GM12878 (cell line): ENCODE measurements around the gene ERC1. TPM values are rescaled to one million over a fixed set of nuclear protein-coding genes. Genes with fewer than 3 reads are reported as not detected.

Experiments
- ATAC-seq: fragments of 200-7000 bp; cut with Tn5 transposase; 3 replicates; pipeline ENCODE4 v1.9.1; 2020; ENCODE audit warnings: mild to moderate bottlenecking, moderate library complexity
- BruUV-seq: library from RNA; stranded (reverse); fragments of 400-500 nt; replicated peaks from 2 replicates; lab custom pipeline; 2021; lab: Mats Ljungman, UMichigan
- CTCF ChIA-PET: fragments of 300-600 bp; sonication (Branson Sonifier 250); formaldehyde crosslinking; extraction: SDS; loops from one replicate; lab custom pipeline; 2021; ENCODE audit warnings: inconsistent platforms; lab: Yijun Ruan, JAX
- POLR2A ChIA-PET: fragments of 350-600 bp; formaldehyde crosslinking; extraction: SDS; loops from one replicate; lab custom pipeline; 2021; ENCODE audit warnings: inconsistent platforms; lab: Charles Lee
- RAD21 ChIA-PET: fragments of 300-600 bp; sonication (Branson Sonifier 250); formaldehyde crosslinking; loops from one replicate; lab custom pipeline; 2023; ENCODE audit warnings: antibody characterized with exemption; ENCODE audit not compliant: unreplicated experiment; lab: Charles Lee
- SMC1A ChIA-PET: fragments of 300-600 bp; sonication (Branson Sonifier 250); formaldehyde crosslinking; loops from one replicate; lab custom pipeline; 2023; ENCODE audit not compliant: unreplicated experiment, uncharacterized antibody; lab: Charles Lee
- DNase-seq: peaks from one replicate; pipeline ENCODE4 v3.0.0-alpha.2; 2011; ENCODE audit warnings: low read depth, low spot score
- FAIRE-seq: peaks from 3 replicates; lab custom pipeline; 2011; peaks lifted over from hg19 to GRCh38; lab: Jason Lieb, UNC
- H2AFZ ChIP-seq: 2 replicates; pipeline ENCODE4 v1.6.0; 2011; ENCODE audit warnings: low read depth, low read length, control low read depth; ENCODE audit not compliant: control insufficient read depth
- H3K27ac ChIP-seq: 2 replicates; pipeline ENCODE4 v1.5.1; 2011; ENCODE audit warnings: control low read depth; ENCODE audit not compliant: control insufficient read depth, insufficient read depth
- H3K27me3 ChIP-seq, 2 experiments: replicated peaks in 1 of 2; 2 replicates each; pipeline versions ENCODE4 v1.6.0 to v1.6.1; 2011; ENCODE audit warnings: low read length in 1 of 2; ENCODE audit not compliant: control insufficient read depth in 2 of 2, insufficient read depth in 2 of 2
- H3K36me3 ChIP-seq, 2 experiments: 2 replicates each; pipeline ENCODE4 v1.5.1; 2011; ENCODE audit warnings: low read length in 1 of 2; ENCODE audit not compliant: control insufficient read depth in 2 of 2, insufficient read depth in 2 of 2
- H3K4me1 ChIP-seq: 2 replicates; pipeline ENCODE4 v1.6.1; 2011; ENCODE audit warnings: mild to moderate bottlenecking, low read length, moderate library complexity, mixed read lengths; ENCODE audit not compliant: control insufficient read depth, insufficient read depth
- H3K4me2 ChIP-seq: 2 replicates; pipeline ENCODE4 v1.6.0; 2011; ENCODE audit warnings: control low read depth; ENCODE audit not compliant: control insufficient read depth, insufficient read depth
- H3K4me3 ChIP-seq: fragments of 200-600 bp; sonication (generic); 2 replicates; pipeline ENCODE4 v1.5.1; 2016
- H3K79me2 ChIP-seq: 2 replicates; pipeline ENCODE4 v1.6.0; 2011; ENCODE audit warnings: low read length; ENCODE audit not compliant: control insufficient read depth, insufficient read depth
- H3K9ac ChIP-seq: 2 replicates; pipeline ENCODE4 v1.8.0; 2011; ENCODE audit warnings: low read length, control low read depth, mixed read lengths; ENCODE audit not compliant: control insufficient read depth, insufficient read depth
- H3K9me3 ChIP-seq: replicated peaks from 3 replicates; pipeline ENCODE4 v1.5.1; 2011; ENCODE audit warnings: mild to moderate bottlenecking, low read length; ENCODE audit not compliant: control insufficient read depth, insufficient read depth
- H4K20me1 ChIP-seq: 2 replicates; pipeline ENCODE4 v1.6.0; 2011; ENCODE audit not compliant: control insufficient read depth, insufficient read depth
- CREB1 ChIP-seq: IDR thresholded peaks from 2 replicates; pipeline ENCODE4 v1.6.1; 2012; ENCODE audit warnings: low read depth, mild to moderate bottlenecking, inconsistent platforms
- HDAC6 ChIP-seq: fragments of 200-600 bp; sonication (generic); IDR thresholded peaks from one replicate; pipeline ENCODE4 v1.8.0; 2017; ENCODE audit warnings: antibody characterized with exemption; ENCODE audit not compliant: unreplicated experiment
- NFIC ChIP-seq: IDR thresholded peaks from 2 replicates; pipeline ENCODE4 v1.6.1; 2012; ENCODE audit warnings: low read depth, mild to moderate bottlenecking, inconsistent platforms, low read length, moderate library complexity
- WRNIP1 ChIP-seq: IDR thresholded peaks from 2 replicates; pipeline ENCODE4 v1.6.1; 2011; ENCODE audit warnings: low read depth, low read length, improper control_type of control experiment, borderline replicate concordance
- ZNF207 ChIP-seq: fragments of 450-650 bp; IDR thresholded peaks from 2 replicates; pipeline ENCODE4 v1.6.1; 2014; ENCODE audit warnings: antibody characterized with exemption, mild to moderate bottlenecking, borderline replicate concordance
- ZNF217 ChIP-seq: fragments of 450-650 bp; IDR thresholded peaks from 2 replicates; pipeline ENCODE4 v1.6.1; 2017; ENCODE audit warnings: antibody characterized with exemption, mild to moderate bottlenecking
- ZNF274 ChIP-seq: IDR thresholded peaks from one replicate; pipeline ENCODE4 v1.8.0; 2011; ENCODE audit not compliant: insufficient read length, insufficient read depth
- ZSCAN29 ChIP-seq: fragments of 450-650 bp; IDR thresholded peaks from 2 replicates; pipeline ENCODE4 v1.6.1; 2017; ENCODE audit warnings: mild to moderate bottlenecking, moderate library complexity
- WGBS: methylation state at CpG from one replicate; pipeline ENCODE4 v1.1.6; 2016; ENCODE audit warnings: low lambda C conversion rate; ENCODE audit not compliant: insufficient replicate concordance, insufficient coverage; ENCODE audit errors: missing lambda C conversion rate; 5-methylcytosine and 5-hydroxymethylcytosine counted together
- in situ Hi-C: fragments of 300-500 bp; cut with MboI; formaldehyde crosslinking; loops from 9 replicates; pipeline ENCODE4 v1.14.3; 2018; ENCODE audit warnings: mixed read lengths
- intact Hi-C: fragments of 100-400 bp; cut with micrococcal nuclease; formaldehyde crosslinking; loops from one replicate; pipeline ENCODE4 v1.14.2; 2022; ENCODE audit not compliant: unreplicated experiment
- polyA plus RNA-seq, 11 experiments: library from polyadenylated mRNA; depleted of rRNA in 4 of 11; unstranded in 6 of 11; stranded (reverse) in 5 of 11; fragments of >200 nt; fragmentation: Nextera tagmentation in 4 of 11; fragmentation: Illumina TruSeq in 1 of 11; extraction: Ambion mirVana in 4 of 11; extraction: Trizol in 1 of 11; gene quantifications; 1 replicate in 1 of 11; 2 replicates in 10 of 11; pipeline versions ENCODE4 v1.2.1 to v1.2.3, GENCODE V29; 2011 to 2016; ENCODE audit warnings: inconsistent platforms in 2 of 11, missing spikeins in 2 of 11, low read depth in 1 of 11
- total RNA-seq, 4 experiments: library from RNA; depleted of rRNA in 3 of 4; stranded (reverse); fragments of >200 nt in 3 of 4; fragmentation: Illumina TruSeq in 1 of 4; extraction: Trizol in 1 of 4; gene quantifications; 2 replicates each; pipeline versions ENCODE4 v1.2.1 to v1.2.3, GENCODE V29; 2013 to 2021
- TF ChIP-seq, protein P1 (sequence below): IDR thresholded peaks from 2 replicates; pipeline ENCODE4 v1.6.1; 2012; ENCODE audit warnings: low read depth, low read length, improper control_type of control experiment
- TF ChIP-seq, protein P2 (sequence below): fragments of 450-650 bp; IDR thresholded peaks from 2 replicates; pipeline ENCODE4 v1.6.1; 2017; ENCODE audit warnings: borderline replicate concordance
- TF ChIP-seq, protein P3 (sequence below): IDR thresholded peaks from 2 replicates; pipeline ENCODE4 v1.6.1; 2011; ENCODE audit warnings: borderline replicate concordance, low read depth, mild to moderate bottlenecking, moderate library complexity, mixed read lengths, low read length; ENCODE audit not compliant: insufficient read depth; ENCODE audit errors: extremely low read length
- TF ChIP-seq, protein P4 (sequence below): IDR thresholded peaks from 2 replicates; pipeline ENCODE4 v1.6.1; 2012; ENCODE audit warnings: low read depth, low read length, improper control_type of control experiment
- TF ChIP-seq, protein P5 (sequence below): fragments of 450-650 bp; IDR thresholded peaks from 2 replicates; pipeline ENCODE4 v1.6.1; 2017; ENCODE audit warnings: mild to moderate bottlenecking, low read depth, inconsistent platforms; ENCODE audit not compliant: poor library complexity, severe bottlenecking

Gene ERC1
- total and polyA plus RNA-seq, 10 of the 15 experiments (the other 5 are each of a cell fraction or from before 2014, with no cell fraction given): 0.75 to 8.0 (median 5.0) TPM

DNA sequence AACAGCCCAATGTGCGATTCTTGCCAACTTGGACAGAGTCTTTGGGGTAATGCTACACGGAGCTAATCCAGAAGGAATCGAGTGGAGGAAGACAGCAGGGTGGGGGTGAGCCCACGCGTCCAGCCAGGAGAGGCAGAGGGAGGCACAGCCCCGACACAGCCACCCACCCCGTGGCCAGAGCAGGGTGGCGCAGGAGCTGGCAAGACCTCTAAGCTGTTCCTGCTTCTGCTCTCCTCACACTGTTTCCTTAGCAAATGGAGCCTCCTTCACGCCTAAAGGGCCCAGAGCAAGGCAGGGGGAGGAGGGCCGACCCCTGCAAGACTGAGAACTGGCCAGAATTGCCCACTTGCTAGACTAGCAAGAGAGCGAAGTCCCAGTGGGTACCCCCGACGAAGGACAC is 511.8 kb downstream of the ERC1 start (continued):
- TF ChIP-seq, protein P1, sequence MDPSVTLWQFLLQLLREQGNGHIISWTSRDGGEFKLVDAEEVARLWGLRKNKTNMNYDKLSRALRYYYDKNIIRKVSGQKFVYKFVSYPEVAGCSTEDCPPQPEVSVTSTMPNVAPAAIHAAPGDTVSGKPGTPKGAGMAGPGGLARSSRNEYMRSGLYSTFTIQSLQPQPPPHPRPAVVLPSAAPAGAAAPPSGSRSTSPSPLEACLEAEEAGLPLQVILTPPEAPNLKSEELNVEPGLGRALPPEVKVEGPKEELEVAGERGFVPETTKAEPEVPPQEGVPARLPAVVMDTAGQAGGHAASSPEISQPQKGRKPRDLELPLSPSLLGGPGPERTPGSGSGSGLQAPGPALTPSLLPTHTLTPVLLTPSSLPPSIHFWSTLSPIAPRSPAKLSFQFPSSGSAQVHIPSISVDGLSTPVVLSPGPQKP: no peak
- TF ChIP-seq ZNF274 (no peak), ZNF207 (no peak)

DNA sequence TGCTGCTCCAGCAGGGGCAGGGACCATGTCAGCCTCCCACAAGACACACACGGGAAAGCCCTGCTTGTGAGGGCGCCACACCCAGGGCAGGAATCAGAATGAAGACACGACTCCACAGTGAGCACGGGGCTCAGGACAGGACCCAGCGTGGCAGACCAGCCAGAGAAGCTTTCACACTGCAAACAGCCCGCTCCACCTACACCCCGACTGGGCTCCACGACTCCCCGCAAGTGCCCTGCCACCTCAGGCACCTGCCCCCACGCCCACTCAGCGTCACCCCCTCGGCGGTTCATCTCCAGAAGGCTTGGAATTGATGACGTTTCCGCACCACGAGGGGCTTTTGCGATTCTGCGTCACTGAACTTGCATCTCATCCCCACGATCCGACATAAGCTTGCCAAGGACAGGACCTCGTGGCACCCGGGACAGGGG is 512.3 kb downstream of the ERC1 start:
- BruUV-seq: no TSS peak

More for the DNA sequence above, 512.3 kb downstream of the ERC1 start:
- no peak for FAIRE-seq
- H3K4me2 ChIP-seq: no peak overlapping the region
- no peak for ATAC-seq
- no peak overlapping the region for H3K9ac ChIP-seq
- TF ChIP-seq, protein P2, sequence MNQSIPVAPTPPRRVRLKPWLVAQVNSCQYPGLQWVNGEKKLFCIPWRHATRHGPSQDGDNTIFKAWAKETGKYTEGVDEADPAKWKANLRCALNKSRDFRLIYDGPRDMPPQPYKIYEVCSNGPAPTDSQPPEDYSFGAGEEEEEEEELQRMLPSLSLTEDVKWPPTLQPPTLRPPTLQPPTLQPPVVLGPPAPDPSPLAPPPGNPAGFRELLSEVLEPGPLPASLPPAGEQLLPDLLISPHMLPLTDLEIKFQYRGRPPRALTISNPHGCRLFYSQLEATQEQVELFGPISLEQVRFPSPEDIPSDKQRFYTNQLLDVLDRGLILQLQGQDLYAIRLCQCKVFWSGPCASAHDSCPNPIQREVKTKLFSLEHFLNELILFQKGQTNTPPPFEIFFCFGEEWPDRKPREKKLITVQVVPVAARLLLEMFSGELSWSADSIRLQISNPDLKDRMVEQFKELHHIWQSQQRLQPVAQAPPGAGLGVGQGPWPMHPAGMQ: no peak
- no peak for TF ChIP-seq WRNIP1
- TF ChIP-seq, protein P3, sequence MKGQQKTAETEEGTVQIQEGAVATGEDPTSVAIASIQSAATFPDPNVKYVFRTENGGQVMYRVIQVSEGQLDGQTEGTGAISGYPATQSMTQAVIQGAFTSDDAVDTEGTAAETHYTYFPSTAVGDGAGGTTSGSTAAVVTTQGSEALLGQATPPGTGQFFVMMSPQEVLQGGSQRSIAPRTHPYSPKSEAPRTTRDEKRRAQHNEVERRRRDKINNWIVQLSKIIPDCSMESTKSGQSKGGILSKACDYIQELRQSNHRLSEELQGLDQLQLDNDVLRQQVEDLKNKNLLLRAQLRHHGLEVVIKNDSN: no peak
- TF ChIP-seq, protein P4, sequence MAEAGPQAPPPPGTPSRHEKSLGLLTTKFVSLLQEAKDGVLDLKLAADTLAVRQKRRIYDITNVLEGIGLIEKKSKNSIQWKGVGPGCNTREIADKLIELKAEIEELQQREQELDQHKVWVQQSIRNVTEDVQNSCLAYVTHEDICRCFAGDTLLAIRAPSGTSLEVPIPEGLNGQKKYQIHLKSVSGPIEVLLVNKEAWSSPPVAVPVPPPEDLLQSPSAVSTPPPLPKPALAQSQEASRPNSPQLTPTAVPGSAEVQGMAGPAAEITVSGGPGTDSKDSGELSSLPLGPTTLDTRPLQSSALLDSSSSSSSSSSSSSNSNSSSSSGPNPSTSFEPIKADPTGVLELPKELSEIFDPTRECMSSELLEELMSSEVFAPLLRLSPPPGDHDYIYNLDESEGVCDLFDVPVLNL: no peak
- no peak for TF ChIP-seq CREB1
- no peak for TF ChIP-seq ZNF217
- no peak for TF ChIP-seq HDAC6
- TF ChIP-seq NFIC: no peak
- TF ChIP-seq ZSCAN29: no peak
- TF ChIP-seq, protein P5, sequence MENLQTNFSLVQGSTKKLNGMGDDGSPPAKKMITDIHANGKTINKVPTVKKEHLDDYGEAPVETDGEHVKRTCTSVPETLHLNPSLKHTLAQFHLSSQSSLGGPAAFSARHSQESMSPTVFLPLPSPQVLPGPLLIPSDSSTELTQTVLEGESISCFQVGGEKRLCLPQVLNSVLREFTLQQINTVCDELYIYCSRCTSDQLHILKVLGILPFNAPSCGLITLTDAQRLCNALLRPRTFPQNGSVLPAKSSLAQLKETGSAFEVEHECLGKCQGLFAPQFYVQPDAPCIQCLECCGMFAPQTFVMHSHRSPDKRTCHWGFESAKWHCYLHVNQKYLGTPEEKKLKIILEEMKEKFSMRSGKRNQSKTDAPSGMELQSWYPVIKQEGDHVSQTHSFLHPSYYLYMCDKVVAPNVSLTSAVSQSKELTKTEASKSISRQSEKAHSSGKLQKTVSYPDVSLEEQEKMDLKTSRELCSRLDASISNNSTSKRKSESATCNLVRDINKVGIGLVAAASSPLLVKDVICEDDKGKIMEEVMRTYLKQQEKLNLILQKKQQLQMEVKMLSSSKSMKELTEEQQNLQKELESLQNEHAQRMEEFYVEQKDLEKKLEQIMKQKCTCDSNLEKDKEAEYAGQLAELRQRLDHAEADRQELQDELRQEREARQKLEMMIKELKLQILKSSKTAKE: no peak
- no peaks in the 10 kb centered on the region for H3K4me1 ChIP-seq
- no peaks in the 10 kb centered on the region for H3K27me3 ChIP-seq
- SMC1A ChIA-PET: no interaction called here
- DNase-seq: no peak
- RAD21 ChIA-PET: no interaction called here
- no peaks in the 10 kb centered on the region for H3K79me2 ChIP-seq
- CTCF ChIA-PET: no interaction called here
- 51% methylated on average over 21 of the region's 22 CpGs for WGBS
- POLR2A ChIA-PET: interaction anchor here (0.5 kb wide), 1 partner anchor 984 kb away, joined by 4 read pairs; no protein-coding TSS in a partner anchor
- H3K27ac ChIP-seq: no peak overlapping the region
- no peaks in the 10 kb centered on the region for H4K20me1 ChIP-seq
- in situ Hi-C loops: no loop called here
- intact Hi-C loops: no loop called here
- H3K9me3 ChIP-seq: no peaks in the 10 kb centered on the region
- no peaks in the 10 kb centered on the region for H3K36me3 ChIP-seq
- H3K4me3 ChIP-seq: no peak overlapping the region
- H2AFZ ChIP-seq: no peak overlapping the region
